Mesothelial cell of epicardium (in vitro differentiated cells): Measurements from ENCODE around the gene FRK. TPM values are rescaled to one million over a fixed set of nuclear protein-coding genes. Genes with fewer than 3 reads are reported as not detected.

Experiments
- DNase-seq, 2 experiments: peaks; one replicate each; pipeline ENCODE4 v3.0.0; 2021; ENCODE audit warnings: low spot score in 2 of 2; ENCODE audit not compliant: unreplicated experiment in 2 of 2
- H3K27ac Mint-ChIP-seq: 2 replicates; pipeline ENCODE4 v1.8.0; 2021; ENCODE audit warnings: mixed read lengths
- H3K27me3 Mint-ChIP-seq: 2 replicates; pipeline ENCODE4 v1.8.0; 2021; ENCODE audit warnings: low read depth, mixed read lengths
- H3K36me3 Mint-ChIP-seq: 2 replicates; pipeline ENCODE4 v1.8.0; 2021; ENCODE audit warnings: mixed read lengths
- H3K4me1 Mint-ChIP-seq: 2 replicates; pipeline ENCODE4 v1.8.0; 2021; ENCODE audit warnings: mixed read lengths
- H3K4me3 Mint-ChIP-seq: 2 replicates; pipeline ENCODE4 v1.8.0; 2021; ENCODE audit warnings: mild to moderate bottlenecking, moderate library complexity, mixed read lengths
- H3K9me3 Mint-ChIP-seq: 2 replicates; pipeline ENCODE4 v1.8.0; 2021; ENCODE audit warnings: mixed read lengths
- CTCF ChIP-seq: fragments of 200-600 bp; sonication (generic); IDR thresholded peaks from one replicate; pipeline ENCODE4 v1.5.0; 2021; ENCODE audit warnings: antibody characterized with exemption; ENCODE audit not compliant: unreplicated experiment
- total RNA-seq: library from RNA; stranded (reverse); gene quantifications from 3 replicates; pipeline ENCODE4 v1.2.1, GENCODE V29; 2021

The FRK gene
- total RNA-seq, 1 donor from 2014 or later = 5.1 TPM

- no peaks in the 10 kb centered on the region for H3K36me3 Mint-ChIP-seq
- no peaks in the 10 kb centered on the region for H3K4me1 Mint-ChIP-seq
- H3K9me3 Mint-ChIP-seq = no peaks in the 10 kb centered on the region
- no peak for TF ChIP-seq CTCF
- H3K4me3 Mint-ChIP-seq = no peak overlapping the region
- no peak for DNase-seq
- no peaks in the 10 kb centered on the region for H3K27me3 Mint-ChIP-seq
- H3K27ac Mint-ChIP-seq = no peak overlapping the region
Measured at GRCh38 chr6:115882771-115883170, 177.9 kb downstream of the FRK start.

DNA sequence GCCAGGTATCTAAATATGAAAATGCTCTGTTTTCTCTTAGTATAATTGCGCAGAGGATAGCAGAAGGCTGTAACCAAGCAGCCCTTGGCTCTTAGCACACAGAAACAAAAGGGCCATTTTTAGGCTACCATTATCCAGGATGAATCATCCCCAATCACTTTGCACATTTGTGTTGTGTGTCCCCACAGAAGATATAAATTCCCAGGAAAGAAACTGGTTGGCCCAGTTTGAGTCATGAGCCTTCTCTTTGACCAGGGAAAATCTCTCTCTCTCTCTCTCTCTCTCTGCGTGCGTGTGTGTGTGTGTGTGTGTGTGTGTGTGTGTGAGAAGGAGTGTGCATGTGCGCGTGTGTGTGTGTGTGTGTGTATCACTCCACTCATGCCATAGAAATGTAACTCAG is 178.5 kb downstream of the FRK start:
- TF ChIP-seq CTCF = no peak

More for the DNA sequence above, 178.5 kb downstream of the FRK start:
- DNase-seq = no peak
- Mint-ChIP-seq H3K9me3 (no peaks in the 10 kb centered on the region), H3K36me3 (no peaks in the 10 kb centered on the region), H3K27me3 (no peaks in the 10 kb centered on the region), H3K4me1 (no peaks in the 10 kb centered on the region), H3K27ac (no peak overlapping the region), H3K4me3 (no peak overlapping the region)

Other genes starting within 250 kb of the FRK start
- gene NT5DC1, start 40.0 kb upstream of the FRK start, total RNA-seq = 30.8 to 34.5 TPM (median 33.4 TPM) in 3 replicates
- not detected in 3 replicates for gene COL10A1, start 65.2 kb upstream of the FRK start, total RNA-seq
- gene TSPYL4, start 193.2 kb upstream of the FRK start, total RNA-seq = 40.8 to 44.0 TPM (median 41.2 TPM) in 3 replicates
- 92.5 to 95.6 TPM (median 95.1 TPM) in 3 replicates for gene TSPYL1, start 219.0 kb upstream of the FRK start, total RNA-seq